Thyroid gland (tissue), 4 donors: ENCODE results near the gene KCNK4. TPM values are rescaled to one million over a fixed set of nuclear protein-coding genes. Genes with fewer than 3 reads are reported as not detected.
"Not testable (repeated sequence)": the region's sequence is repeated elsewhere in the genome, so short reads cannot be mapped to it uniquely, and the experiment has no call there.

ENCODE experiments used
- DNase-seq, 2 donors: peaks; one replicate each; pipeline ENCODE4 v3.0.0-alpha.2; 2019
- H3K27ac ChIP-seq, 3 donors: fragments of 200-600 bp; sonication (generic); 1 replicate in 2 of 3; 2 replicates in 1 of 3; pipeline ENCODE4 v1.5.1; 2016 to 2019; ENCODE audit warnings: mild to moderate bottlenecking in 1 of 3, moderate library complexity in 1 of 3
- H3K27me3 ChIP-seq: fragments of 200-600 bp; sonication (generic); one replicate; pipeline ENCODE4 v1.5.1; 2019
- H3K36me3 ChIP-seq, 2 donors: fragments of 200-600 bp; sonication (generic); one replicate each; pipeline ENCODE4 v1.5.1; 2016 to 2019
- H3K4me1 ChIP-seq, 2 donors: fragments of 200-600 bp; sonication (generic); one replicate each; pipeline ENCODE4 v1.5.1; 2017 to 2019
- H3K4me3 ChIP-seq, 3 donors: fragments of 200-600 bp; sonication (generic); replicated peaks in 1 of 3; 1 replicate in 2 of 3; 2 replicates in 1 of 3; pipeline ENCODE4 v1.5.1; 2016; ENCODE audit warnings: mild to moderate bottlenecking in 1 of 3
- H3K9me3 ChIP-seq: fragments of 200-600 bp; sonication (generic); one replicate; pipeline ENCODE4 v1.5.1; 2017
- CTCF ChIP-seq, 6 experiments: fragments of 200-600 bp in 3 of 6; fragments of 450-650 bp in 3 of 6; sonication (generic) in 3 of 6; IDR thresholded peaks; one replicate each; pipeline ENCODE4 v1.5.1; 2016 to 2019; ENCODE audit warnings: antibody characterized with exemption in 6 of 6, mild to moderate bottlenecking in 2 of 6, inconsistent platforms in 1 of 6, moderate library complexity in 1 of 6
- POLR2A ChIP-seq, 2 donors: fragments of 450-650 bp; IDR thresholded peaks; one replicate each; pipeline ENCODE4 v1.6.1; 2017; ENCODE audit warnings: antibody characterized with exemption in 2 of 2, mild to moderate bottlenecking in 2 of 2, moderate library complexity in 1 of 2
- WGBS, 2 donors: methylation state at CpG; one replicate each; pipeline ENCODE4 v1.1.5; 2017; 5-methylcytosine and 5-hydroxymethylcytosine counted together
- intact Hi-C: fragments of 100-400 bp; cut with DNase I; formaldehyde crosslinking; loops from one replicate; pipeline ENCODE4 v1.15.1; 2023
- total RNA-seq, 4 donors: library from RNA; depleted of rRNA; stranded (reverse); fragments of >200 nt; gene quantifications; one replicate each; pipeline ENCODE4 v1.2.3, GENCODE V29; 2016

The KCNK4 gene
- total RNA-seq, 4 donors from 2014 or later: not detected

- no peak for TF ChIP-seq POLR2A (IDR thresholded peaks at IDR 0.05)
- TF ChIP-seq CTCF (IDR thresholded peaks at IDR 0.05): no peak
- no peak overlapping the region for H3K4me3 ChIP-seq
- WGBS, 2 donors: 83 to 86% methylated on average over 15 to 18 of the region's 18 CpGs
- H3K27ac ChIP-seq: peak overlapping the region in 2 of 3 donors; percentile 24 to 50
- H3K27me3 ChIP-seq: no peaks in the 10 kb centered on the region
- H3K36me3 ChIP-seq: peaks cover 11 to 23% of the 10 kb centered on the region in 2 donors
- intact Hi-C loops: no loop called here
- no peak for DNase-seq
- H3K4me1 ChIP-seq: peaks cover 0 to 6% of the 10 kb centered on the region in 2 donors
- H3K9me3 ChIP-seq: no peaks in the 10 kb centered on the region
Observed at GRCh38 chr11:64313491-64314145, 22.5 kb downstream of the KCNK4 start.

GRCh38 chr11:64314146-64314804 lies 23.2 kb downstream of the KCNK4 start:
- no peak for DNase-seq
- peak overlapping the region in 1 of 3 donors; percentile 24 for H3K27ac ChIP-seq
- intact Hi-C loops: no loop called here
- no peaks in the 10 kb centered on the region for H3K27me3 ChIP-seq
- TF ChIP-seq POLR2A (IDR thresholded peaks at IDR 0.05) (no peak), CTCF (IDR thresholded peaks at IDR 0.05) (no peak)
- H3K9me3 ChIP-seq: no peaks in the 10 kb centered on the region
- no peak overlapping the region for H3K4me3 ChIP-seq
- WGBS, 2 donors: 81 to 87% methylated on average over 7 to 19 of the region's 19 CpGs
- H3K36me3 ChIP-seq: peaks cover 11 to 23% of the 10 kb centered on the region in 2 donors
- peaks cover 6 to 13% of the 10 kb centered on the region in 2 donors for H3K4me1 ChIP-seq

GRCh38 chr11:64314805-64315561 lies 23.9 kb downstream of the KCNK4 start:
- no peak overlapping the region for H3K27ac ChIP-seq
- TF ChIP-seq POLR2A (IDR thresholded peaks at IDR 0.05) (no peak), CTCF (IDR thresholded peaks at IDR 0.05) (no peak)
- no peaks in the 10 kb centered on the region for H3K9me3 ChIP-seq
- H3K4me3 ChIP-seq: no peak overlapping the region
- H3K36me3 ChIP-seq: peaks cover 11 to 23% of the 10 kb centered on the region in 2 donors
- H3K4me1 ChIP-seq: peaks cover 9 to 20% of the 10 kb centered on the region in 2 donors
- DNase-seq: no peak
- 94 to 98% methylated on average over 17 to 24 of the region's 24 CpGs for WGBS, 2 donors
- H3K27me3 ChIP-seq: no peaks in the 10 kb centered on the region
- intact Hi-C loops: no loop called here

- H3K9me3 ChIP-seq, H3K27me3 ChIP-seq, intact Hi-C loops, DNase-seq, H3K4me3 ChIP-seq, H3K27ac ChIP-seq: not testable (repeated sequence)
- WGBS, 2 donors: 82 to 90% methylated on average over 18 to 21 of the region's 25 CpGs
- peaks cover 15 to 28% of the 10 kb centered on the region in 2 donors for H3K4me1 ChIP-seq
- H3K36me3 ChIP-seq: peaks cover 11 to 23% of the 10 kb centered on the region in 2 donors
Observed at GRCh38 chr11:64315667-64316526, 24.8 kb downstream of the KCNK4 start.
